Measurements from ENCODE around the gene ELL. TPM values are rescaled to one million over a fixed set of nuclear protein-coding genes. Genes with fewer than 3 reads are reported as not detected.

The ELL gene
- total RNA-seq, 1 experiment from 2014 or later = 22.9 TPM

- Histone ChIP-seq H2AFZ (ENCODE audit: low read depth, low read length, poor library complexity, severe bottlenecking) (no peak overlapping the region), H3K36me3 (ENCODE audit: control insufficient read depth in 1 of 2, insufficient read depth in 2 of 2, low read length in 2 of 2) (peaks cover 3 to 8% of the 10 kb centered on the region in 2 experiments; a peak in 3 of 4 replicates), H3K9ac (ENCODE audit: low read length) (no peak overlapping the region), H3K4me1 (ENCODE audit: control insufficient read depth in 1 of 2, insufficient read depth in 2 of 2, low read length in 2 of 2) (peaks cover under 1 to 24% of the 10 kb centered on the region in 2 experiments), H3K9me3 (ENCODE audit: control insufficient read depth in 1 of 2, insufficient read depth in 1 of 2, low read depth in 1 of 2, low read length in 2 of 2) (no peaks in the 10 kb centered on the region), H3K79me2 (ENCODE audit: insufficient read depth, low read length) (peaks cover 9% of the 10 kb centered on the region; the same call in 1 of the 2 replicates), H3K4me2 (ENCODE audit: low read length) (no peak overlapping the region), H3K4me3 (replicated peaks in 1 of 2; ENCODE audit: low read depth in 1 of 2, low read length in 2 of 2) (no peak overlapping the region), H4K20me1 (ENCODE audit: insufficient read depth) (no peaks in the 10 kb centered on the region), H3K9me2 (ENCODE audit: insufficient read depth) (no peaks in the 10 kb centered on the region), H3K27ac (ENCODE audit: low read depth, low read length) (peak overlapping the region; percentile 14; the same call in 1 of the 2 replicates), H3K27me3 (ENCODE audit: insufficient read depth, low read length) (no peaks in the 10 kb centered on the region)
- TF ChIP-seq ATF3 (IDR thresholded peaks at IDR 0.05) (no peak), EGR1 (IDR thresholded peaks at IDR 0.05; ENCODE audit: low read depth) (no peak), CTCF (IDR thresholded peaks at IDR 0.05 in 2 of 3, conservative IDR thresholded peaks at IDR 0.05 in 1 of 3; ENCODE audit: borderline replicate concordance in 1 of 3, insufficient read depth in 1 of 3, low read depth in 2 of 3, low read length in 2 of 3) (no peak), SRF (IDR thresholded peaks at IDR 0.05; ENCODE audit: low read depth) (no peak), EZH2phosphoT487 (IDR thresholded peaks at IDR 0.05; ENCODE audit: borderline replicate concordance) (no peak)
- intact Hi-C loops (cut with micrococcal nuclease) = no loop called here
- ChIA-PET CTCF (no interaction called here), POLR2A (no interaction called here), RAD21 (ENCODE audit: low non-redundant PET in 1 of 2, low total read pairs in 2 of 2, uncharacterized antibody in 2 of 2, unreplicated experiment in 2 of 2) (no interaction called here)
- DNase-seq (ENCODE audit: low read depth, low spot score) (no peak), ATAC-seq (no peak)
- BruUV-seq (replicated peaks) = no TSS peak
These were observed 88.7 kb downstream of the ELL start for GRCh38 chr19:18433015-18433691.
